ENCODE measurements around the gene DNAAF8. TPM values are rescaled to one million over a fixed set of nuclear protein-coding genes. Genes with fewer than 3 reads are reported as not detected.

The DNAAF8 gene
- polyA plus RNA-seq, 1 of the 3 experiments (the other 2 are of a cell fraction), result 3.1 TPM

DNA sequence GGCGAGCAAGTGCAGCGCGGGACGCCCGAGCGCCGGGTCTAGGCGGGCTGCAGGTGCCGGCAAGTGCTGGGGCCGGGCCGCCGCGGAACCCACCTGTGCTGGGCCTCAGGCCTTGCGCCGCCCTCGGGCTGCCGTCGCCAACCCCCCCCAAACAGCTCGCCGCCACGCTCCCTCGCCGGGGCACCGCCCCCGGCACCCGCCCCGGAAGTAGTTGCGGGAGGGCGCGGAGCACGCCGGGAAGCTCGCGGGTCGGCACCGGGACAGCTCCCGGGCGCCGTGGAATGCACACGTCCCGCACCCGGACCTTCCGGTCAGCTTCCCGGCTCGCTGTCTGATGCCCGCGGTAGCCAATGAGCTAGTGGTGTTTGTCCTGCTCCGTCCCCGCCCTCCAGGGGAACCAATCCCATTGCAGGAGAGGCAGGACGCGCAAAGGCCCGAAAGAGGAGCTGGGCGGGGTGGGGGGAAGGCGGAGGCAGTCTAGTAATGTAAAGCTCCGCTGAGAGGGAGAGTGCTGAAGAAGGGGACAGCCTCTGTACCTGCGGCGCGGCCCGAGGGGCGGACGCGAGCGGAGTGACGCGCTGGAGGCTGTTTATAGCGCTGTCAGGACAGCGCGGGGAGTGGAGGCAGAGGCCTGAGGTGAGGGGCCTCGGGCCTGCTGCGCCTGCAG, at the start of gene DNAAF8, which contains the start of gene ANKS3 (continued):
- TF ChIP-seq, protein P1, sequence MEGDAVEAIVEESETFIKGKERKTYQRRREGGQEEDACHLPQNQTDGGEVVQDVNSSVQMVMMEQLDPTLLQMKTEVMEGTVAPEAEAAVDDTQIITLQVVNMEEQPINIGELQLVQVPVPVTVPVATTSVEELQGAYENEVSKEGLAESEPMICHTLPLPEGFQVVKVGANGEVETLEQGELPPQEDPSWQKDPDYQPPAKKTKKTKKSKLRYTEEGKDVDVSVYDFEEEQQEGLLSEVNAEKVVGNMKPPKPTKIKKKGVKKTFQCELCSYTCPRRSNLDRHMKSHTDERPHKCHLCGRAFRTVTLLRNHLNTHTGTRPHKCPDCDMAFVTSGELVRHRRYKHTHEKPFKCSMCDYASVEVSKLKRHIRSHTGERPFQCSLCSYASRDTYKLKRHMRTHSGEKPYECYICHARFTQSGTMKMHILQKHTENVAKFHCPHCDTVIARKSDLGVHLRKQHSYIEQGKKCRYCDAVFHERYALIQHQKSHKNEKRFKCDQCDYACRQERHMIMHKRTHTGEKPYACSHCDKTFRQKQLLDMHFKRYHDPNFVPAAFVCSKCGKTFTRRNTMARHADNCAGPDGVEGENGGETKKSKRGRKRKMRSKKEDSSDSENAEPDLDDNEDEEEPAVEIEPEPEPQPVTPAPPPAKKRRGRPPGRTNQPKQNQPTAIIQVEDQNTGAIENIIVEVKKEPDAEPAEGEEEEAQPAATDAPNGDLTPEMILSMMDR (IDR thresholded peaks at IDR 0.05), result no peak
- TF ChIP-seq, protein P2, sequence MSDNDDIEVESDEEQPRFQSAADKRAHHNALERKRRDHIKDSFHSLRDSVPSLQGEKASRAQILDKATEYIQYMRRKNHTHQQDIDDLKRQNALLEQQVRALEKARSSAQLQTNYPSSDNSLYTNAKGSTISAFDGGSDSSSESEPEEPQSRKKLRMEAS (IDR thresholded peaks at IDR 0.05; ENCODE audit: low read depth), result peak; percentile 91
- TF ChIP-seq RCOR1 (IDR thresholded peaks at IDR 0.05; ENCODE audit: low read length), result no peak; the same call in 1 of the 2 replicates
- peak; percentile 77 for TF ChIP-seq MXI1 (IDR thresholded peaks at IDR 0.05; ENCODE audit: low read depth, low read length)
- peak; percentile 81 for TF ChIP-seq ELF1 (IDR thresholded peaks at IDR 0.05)
- TF ChIP-seq RFX5 (IDR thresholded peaks at IDR 0.05; ENCODE audit: low read length), result no peak; the same call in 1 of the 2 replicates
- TF ChIP-seq RXRA (IDR thresholded peaks at IDR 0.05; ENCODE audit: borderline replicate concordance, low read depth), result no peak
- no peak for TF ChIP-seq EP300 (IDR thresholded peaks at IDR 0.05; ENCODE audit: borderline replicate concordance in 1 of 2, low read depth in 1 of 2, low read length in 1 of 2)
- no peak for TF ChIP-seq SMC3 (IDR thresholded peaks at IDR 0.05; ENCODE audit: low read depth, low read length)
- TF ChIP-seq MEF2A (IDR thresholded peaks at IDR 0.05; ENCODE audit: borderline replicate concordance, low read depth), result no peak

DNA sequence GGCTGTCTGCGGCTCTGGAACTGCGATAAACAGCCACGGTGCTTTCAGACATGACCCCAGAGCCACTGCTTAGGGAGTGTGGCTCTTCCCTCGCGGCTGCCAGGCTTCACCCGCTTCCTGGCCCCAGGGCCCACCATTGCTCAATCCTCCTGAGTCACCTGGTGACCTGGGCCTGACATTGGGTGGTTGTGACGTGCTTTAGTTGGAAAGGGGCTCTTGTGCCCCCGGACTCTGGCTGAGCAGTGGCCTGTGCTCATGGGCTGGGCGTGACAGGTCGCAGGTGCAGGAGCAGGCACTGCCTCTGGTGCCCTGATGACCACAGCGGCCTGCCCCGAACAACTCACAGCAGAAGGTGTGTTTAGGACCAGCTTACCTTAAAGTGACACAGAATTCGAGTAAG, 49.6 kb upstream of the DNAAF8 start:
- ChIA-PET CTCF (no interaction called here), POLR2A (interaction anchor here (0.7 kb wide), 1 partner anchor 305 kb away, joined by 3 read pairs; no protein-coding TSS in a partner anchor)
- no peak overlapping the region for H3K4me2 ChIP-seq

More for the DNA sequence above, 49.6 kb upstream of the DNAAF8 start:
- H3K4me1 ChIP-seq (ENCODE audit: control insufficient read depth in 1 of 2, insufficient read depth in 2 of 2, low read depth in 1 of 2, low read length in 1 of 2), result no peaks in the 10 kb centered on the region
- no peaks in the 10 kb centered on the region for H3K79me2 ChIP-seq (ENCODE audit: insufficient read depth)
- no peak for DNase-seq
- no peaks in the 10 kb centered on the region for H3F3A ChIP-seq (replicated peaks; ENCODE audit: insufficient read depth)
- no peaks in the 10 kb centered on the region for H3K9me2 ChIP-seq
- 92% methylated on average over 13 of the region's 13 CpGs for WGBS (ENCODE audit: low lambda C conversion rate)
- no peak overlapping the region for H3K4me3 ChIP-seq (ENCODE audit: low read depth in 2 of 2, low read length in 1 of 2)
- no peak overlapping the region for H2AFZ ChIP-seq (ENCODE audit: low read depth)
- H3K27me3 ChIP-seq (ENCODE audit: insufficient read depth), result no peaks in the 10 kb centered on the region
- TF ChIP-seq RFX5 (IDR thresholded peaks at IDR 0.05; ENCODE audit: low read length) (no peak), TCF12 (IDR thresholded peaks at IDR 0.05) (no peak), RCOR1 (IDR thresholded peaks at IDR 0.05; ENCODE audit: low read length) (no peak), NRF1 (IDR thresholded peaks at IDR 0.05; ENCODE audit: low read depth, low read length) (no peak), TAF1 (IDR thresholded peaks at IDR 0.05; ENCODE audit: borderline replicate concordance, low read depth, low read length) (no peak)
- TF ChIP-seq, protein P3, sequence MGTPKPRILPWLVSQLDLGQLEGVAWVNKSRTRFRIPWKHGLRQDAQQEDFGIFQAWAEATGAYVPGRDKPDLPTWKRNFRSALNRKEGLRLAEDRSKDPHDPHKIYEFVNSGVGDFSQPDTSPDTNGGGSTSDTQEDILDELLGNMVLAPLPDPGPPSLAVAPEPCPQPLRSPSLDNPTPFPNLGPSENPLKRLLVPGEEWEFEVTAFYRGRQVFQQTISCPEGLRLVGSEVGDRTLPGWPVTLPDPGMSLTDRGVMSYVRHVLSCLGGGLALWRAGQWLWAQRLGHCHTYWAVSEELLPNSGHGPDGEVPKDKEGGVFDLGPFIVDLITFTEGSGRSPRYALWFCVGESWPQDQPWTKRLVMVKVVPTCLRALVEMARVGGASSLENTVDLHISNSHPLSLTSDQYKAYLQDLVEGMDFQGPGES (IDR thresholded peaks at IDR 0.05; ENCODE audit: low read depth, low read length), result no peak
- H3K9ac ChIP-seq, result no peak overlapping the region
- H3K36me3 ChIP-seq (replicated peaks in 1 of 2; ENCODE audit: control insufficient read depth in 1 of 2, insufficient read depth in 2 of 2, low read length in 1 of 2), result peaks cover 0 to 60% of the 10 kb centered on the region in 2 experiments
- no peaks in the 10 kb centered on the region for H3K9me3 ChIP-seq
- H3K27ac ChIP-seq (ENCODE audit: low read depth in 2 of 2, low read length in 1 of 2), result no peak overlapping the region
- H4K20me1 ChIP-seq (ENCODE audit: insufficient read depth), result no peaks in the 10 kb centered on the region

All from SK-N-SH (cell line).